CD8-positive, alpha-beta memory T cell (primary cell): ENCODE results near the gene CFC1. TPM values are rescaled to one million over a fixed set of nuclear protein-coding genes. Genes with fewer than 3 reads are reported as not detected.
"Not testable (repeated sequence)": the region's sequence is repeated elsewhere in the genome, so short reads cannot be mapped to it uniquely, and the experiment has no call there.

Source experiments
- CTCF ChIA-PET: fragments of 350-600 bp; sonication (Branson Sonifier 250); formaldehyde crosslinking; loops from one replicate; lab custom pipeline; 2021; ENCODE audit warnings: antibody characterized with exemption; lab: Charles Lee
- POLR2A ChIA-PET: fragments of 350-600 bp; sonication (Branson Sonifier 250); formaldehyde crosslinking; loops from one replicate; lab custom pipeline; 2021; ENCODE audit warnings: antibody characterized with exemption; lab: Charles Lee
- DNase-seq, 5 donors: peaks; one replicate each; pipeline versions ENCODE4 v3.0.0 to v3.0.0-alpha.2; 2020 to 2022; ENCODE audit warnings: mixed read lengths in 1 of 5
- H3K27ac ChIP-seq: one replicate; pipeline ENCODE4 v1.7.0; 2013; ENCODE audit warnings: low read depth, mild to moderate bottlenecking, low read length, moderate library complexity
- H3K27me3 ChIP-seq: 2 replicates; pipeline ENCODE4 v1.7.0; 2013; ENCODE audit warnings: low read length, mild to moderate bottlenecking; ENCODE audit not compliant: insufficient read depth, poor library complexity, severe bottlenecking
- H3K36me3 ChIP-seq: 2 replicates; pipeline ENCODE4 v1.7.0; 2013; ENCODE audit warnings: mild to moderate bottlenecking, low read length, moderate library complexity; ENCODE audit not compliant: insufficient read depth
- H3K4me1 ChIP-seq: 2 replicates; pipeline ENCODE4 v1.7.0; 2013; ENCODE audit warnings: mild to moderate bottlenecking, low read length, moderate library complexity; ENCODE audit not compliant: insufficient read depth
- H3K4me3 ChIP-seq: 2 replicates; pipeline ENCODE4 v1.7.0; 2013; ENCODE audit warnings: mild to moderate bottlenecking, low read length
- H3K9me3 ChIP-seq: 2 replicates; pipeline ENCODE4 v1.7.0; 2013; ENCODE audit warnings: mild to moderate bottlenecking, low read length
- H3K27ac Mint-ChIP-seq, 8 donors: one replicate each; pipeline ENCODE4 v1.8.0; 2020 to 2021; ENCODE audit warnings: mixed read lengths in 8 of 8, mild to moderate bottlenecking in 6 of 8, inconsistent platforms in 3 of 8, moderate library complexity in 3 of 8
- H3K27me3 Mint-ChIP-seq, 2 donors: one replicate each; pipeline ENCODE4 v1.8.0; 2020 to 2021; ENCODE audit warnings: mixed read lengths in 2 of 2, mild to moderate bottlenecking in 1 of 2, moderate library complexity in 1 of 2
- H3K36me3 Mint-ChIP-seq, 3 donors: one replicate each; pipeline ENCODE4 v1.8.0; 2020 to 2021; ENCODE audit warnings: mixed read lengths in 3 of 3, inconsistent platforms in 1 of 3, mild to moderate bottlenecking in 1 of 3
- H3K4me1 Mint-ChIP-seq, 3 donors: one replicate each; pipeline ENCODE4 v1.8.0; 2020 to 2021; ENCODE audit warnings: mixed read lengths in 3 of 3, inconsistent platforms in 1 of 3, mild to moderate bottlenecking in 1 of 3
- H3K4me3 Mint-ChIP-seq, 7 donors: one replicate each; pipeline ENCODE4 v1.8.0; 2020 to 2021; ENCODE audit warnings: mixed read lengths in 7 of 7, mild to moderate bottlenecking in 6 of 7, moderate library complexity in 4 of 7, inconsistent platforms in 2 of 7
- H3K9me3 Mint-ChIP-seq, 5 donors: one replicate each; pipeline ENCODE4 v1.8.0; 2020 to 2022; ENCODE audit warnings: mixed read lengths in 5 of 5, mild to moderate bottlenecking in 3 of 5, moderate library complexity in 2 of 5, inconsistent platforms in 1 of 5
- polyA plus RNA-seq: library from polyadenylated mRNA; unstranded; fragments of 300-500 nt; fragmentation: Illumina TruSeq; gene quantifications from one replicate; pipeline ENCODE4 v1.2.3, GENCODE V29; 2021
- total RNA-seq, 2 experiments: library from RNA; stranded (reverse); gene quantifications; one replicate each; pipeline ENCODE4 v1.2.3, GENCODE V29; 2021

CFC1 gene
- total RNA-seq (not detected), polyA plus RNA-seq (not detected)

GRCh38 chr2:130599393-130599792 is at the start of gene CFC1:
Gene CFC1 (minus strand): TSS chr2:130599575. CDS start chr2:130599287, 288 bp downstream.
- H3K4me3 ChIP-seq, H3K4me1 Mint-ChIP-seq, H3K4me3 Mint-ChIP-seq, POLR2A ChIA-PET, DNase-seq, H3K36me3 ChIP-seq, CTCF ChIA-PET, H3K36me3 Mint-ChIP-seq, H3K9me3 ChIP-seq, H3K27ac Mint-ChIP-seq, H3K27ac ChIP-seq, H3K27me3 Mint-ChIP-seq, H3K4me1 ChIP-seq, H3K27me3 ChIP-seq, H3K9me3 Mint-ChIP-seq: not testable (repeated sequence)

GRCh38 chr2:130641688-130642087 is 42.3 kb upstream of the CFC1 start:
- DNase-seq, H3K27ac ChIP-seq, H3K4me1 ChIP-seq, H3K4me3 ChIP-seq, H3K36me3 ChIP-seq, H3K4me1 Mint-ChIP-seq, CTCF ChIA-PET, H3K4me3 Mint-ChIP-seq, H3K27me3 Mint-ChIP-seq, H3K9me3 Mint-ChIP-seq, H3K27ac Mint-ChIP-seq, H3K27me3 ChIP-seq, H3K36me3 Mint-ChIP-seq, H3K9me3 ChIP-seq, POLR2A ChIA-PET: not testable (repeated sequence)

- H3K4me1 ChIP-seq, H3K9me3 ChIP-seq, H3K36me3 Mint-ChIP-seq, DNase-seq, H3K27ac Mint-ChIP-seq, H3K27me3 ChIP-seq, H3K4me3 ChIP-seq, POLR2A ChIA-PET, H3K4me1 Mint-ChIP-seq, CTCF ChIA-PET, H3K9me3 Mint-ChIP-seq, H3K27me3 Mint-ChIP-seq, H3K4me3 Mint-ChIP-seq, H3K27ac ChIP-seq, H3K36me3 ChIP-seq: not testable (repeated sequence)
Measured at GRCh38 chr2:130638973-130639372, 39.6 kb upstream of the CFC1 start.

- H3K36me3 ChIP-seq, H3K27me3 ChIP-seq, H3K4me3 ChIP-seq, POLR2A ChIA-PET, H3K4me1 Mint-ChIP-seq, H3K36me3 Mint-ChIP-seq, H3K9me3 Mint-ChIP-seq, CTCF ChIA-PET, H3K27me3 Mint-ChIP-seq, H3K27ac Mint-ChIP-seq, H3K4me1 ChIP-seq, H3K27ac ChIP-seq, H3K4me3 Mint-ChIP-seq, H3K9me3 ChIP-seq, DNase-seq: not testable (repeated sequence)
Measured at GRCh38 chr2:130628784-130629475, 29.6 kb upstream of the CFC1 start.

- H3K4me3 ChIP-seq, CTCF ChIA-PET, H3K27me3 ChIP-seq, H3K27ac Mint-ChIP-seq, H3K36me3 ChIP-seq, H3K9me3 Mint-ChIP-seq, POLR2A ChIA-PET, H3K27ac ChIP-seq, H3K27me3 Mint-ChIP-seq, H3K9me3 ChIP-seq, H3K4me3 Mint-ChIP-seq, H3K4me1 Mint-ChIP-seq, H3K36me3 Mint-ChIP-seq, DNase-seq, H3K4me1 ChIP-seq: not testable (repeated sequence)
Measured at GRCh38 chr2:130611140-130611539, 11.8 kb upstream of the CFC1 start, which contains the start of gene POTEJ. Gene POTEJ (plus strand): TSS chr2:130611440. CDS start chr2:130611533, 93 bp downstream.

- H3K36me3 ChIP-seq, H3K9me3 ChIP-seq, H3K4me3 ChIP-seq, H3K27me3 ChIP-seq, CTCF ChIA-PET, H3K27ac ChIP-seq, DNase-seq, H3K4me3 Mint-ChIP-seq, H3K4me1 ChIP-seq, H3K36me3 Mint-ChIP-seq, H3K27ac Mint-ChIP-seq, H3K9me3 Mint-ChIP-seq, POLR2A ChIA-PET, H3K4me1 Mint-ChIP-seq, H3K27me3 Mint-ChIP-seq: not testable (repeated sequence)
Measured at GRCh38 chr2:130610486-130610885, 11.1 kb upstream of the CFC1 start.

- H3K27ac ChIP-seq, H3K27ac Mint-ChIP-seq, H3K36me3 ChIP-seq, CTCF ChIA-PET, H3K27me3 Mint-ChIP-seq, H3K27me3 ChIP-seq, H3K4me1 ChIP-seq, H3K4me1 Mint-ChIP-seq, H3K9me3 Mint-ChIP-seq, DNase-seq, H3K36me3 Mint-ChIP-seq, H3K9me3 ChIP-seq, POLR2A ChIA-PET, H3K4me3 ChIP-seq, H3K4me3 Mint-ChIP-seq: not testable (repeated sequence)
Measured at GRCh38 chr2:130609002-130609920, 9.9 kb upstream of the CFC1 start.

GRCh38 chr2:130608276-130609001 is 9.1 kb upstream of the CFC1 start:
- H3K4me3 ChIP-seq, H3K4me1 ChIP-seq, H3K27me3 Mint-ChIP-seq, H3K27me3 ChIP-seq, POLR2A ChIA-PET, H3K9me3 Mint-ChIP-seq, H3K36me3 Mint-ChIP-seq, CTCF ChIA-PET, H3K27ac ChIP-seq, H3K4me3 Mint-ChIP-seq, H3K36me3 ChIP-seq, H3K27ac Mint-ChIP-seq, H3K9me3 ChIP-seq, DNase-seq, H3K4me1 Mint-ChIP-seq: not testable (repeated sequence)
